Liver (tissue), 9 donors: ENCODE results near the gene ATG9B. TPM values are rescaled to one million over a fixed set of nuclear protein-coding genes. Genes with fewer than 3 reads are reported as not detected.

Experiments used
- DNase-seq: peaks from one replicate; pipeline ENCODE4 v3.0.0-alpha.2; 2017; ENCODE audit warnings: low spot score
- H3K27ac ChIP-seq, 2 donors: one replicate each; pipeline ENCODE4 v1.7.0; 2013; ENCODE audit warnings: inconsistent platforms in 2 of 2, low read length in 2 of 2, control low read depth in 1 of 2, low read depth in 1 of 2, mild to moderate bottlenecking in 1 of 2
- H3K27me3 ChIP-seq, 4 donors: one replicate each; pipeline versions ENCODE4 v1.6.1 to v1.7.0; 2013; ENCODE audit warnings: low read length in 3 of 4, inconsistent platforms in 1 of 4, mild to moderate bottlenecking in 1 of 4, moderate library complexity in 1 of 4; ENCODE audit not compliant: control insufficient read depth in 4 of 4, insufficient read depth in 4 of 4
- H3K36me3 ChIP-seq, 4 donors: one replicate each; pipeline versions ENCODE4 v1.6.1 to v1.7.0; 2013; ENCODE audit warnings: low read length in 3 of 4, mild to moderate bottlenecking in 3 of 4, low read depth in 1 of 4, moderate library complexity in 1 of 4; ENCODE audit not compliant: control insufficient read depth in 4 of 4, insufficient read depth in 3 of 4
- H3K4me1 ChIP-seq, 4 donors: one replicate each; pipeline versions ENCODE4 v1.6.1 to v1.7.0; 2013; ENCODE audit warnings: low read length in 3 of 4, mild to moderate bottlenecking in 3 of 4, moderate library complexity in 1 of 4; ENCODE audit not compliant: control insufficient read depth in 4 of 4, insufficient read depth in 4 of 4
- H3K4me3 ChIP-seq, 3 donors: one replicate each; pipeline versions ENCODE4 v1.6.1 to v1.7.0; 2013; ENCODE audit warnings: low read length in 3 of 3, control low read depth in 1 of 3, low read depth in 1 of 3, mild to moderate bottlenecking in 1 of 3
- H3K9ac ChIP-seq, 2 donors: one replicate each; pipeline ENCODE4 v1.7.0; 2013; ENCODE audit warnings: low read length in 2 of 2, mild to moderate bottlenecking in 2 of 2, moderate library complexity in 2 of 2, control low read depth in 1 of 2, low read depth in 1 of 2
- H3K9me3 ChIP-seq, 4 donors: one replicate each; pipeline versions ENCODE4 v1.6.1 to v1.7.0; 2013; ENCODE audit warnings: low read length in 3 of 4; ENCODE audit not compliant: control insufficient read depth in 4 of 4
- FOXA1 ChIP-seq: IDR thresholded peaks from 2 replicates; pipeline ENCODE4 v1.6.1; 2016; ENCODE audit warnings: antibody characterized with exemption
- FOXA2 ChIP-seq: IDR thresholded peaks from 2 replicates; pipeline ENCODE4 v1.6.1; 2016; ENCODE audit warnings: antibody characterized with exemption
- GABPA ChIP-seq, 2 donors: IDR thresholded peaks in 1 of 2; conservative IDR thresholded peaks in 1 of 2; 2 replicates each; pipeline ENCODE4 v1.6.1; 2016; ENCODE audit warnings: antibody characterized with exemption in 2 of 2, mild to moderate bottlenecking in 1 of 2, moderate library complexity in 1 of 2
- HNF4A ChIP-seq, 2 donors: conservative IDR thresholded peaks; 2 replicates each; pipeline ENCODE4 v1.6.1; 2016; ENCODE audit warnings: antibody characterized with exemption in 2 of 2, mild to moderate bottlenecking in 2 of 2
- HNF4G ChIP-seq: IDR thresholded peaks from 2 replicates; pipeline ENCODE4 v1.6.1; 2016; ENCODE audit warnings: antibody characterized with exemption
- JUND ChIP-seq, 2 donors: IDR thresholded peaks; 2 replicates each; pipeline ENCODE4 v1.6.1; 2016; ENCODE audit warnings: antibody characterized with exemption in 2 of 2
- RAD21 ChIP-seq, 2 donors: IDR thresholded peaks; 2 replicates each; pipeline ENCODE4 v1.6.1; 2016; ENCODE audit warnings: antibody characterized with exemption in 2 of 2, mild to moderate bottlenecking in 2 of 2
- RXRA ChIP-seq, 2 donors: IDR thresholded peaks; 2 replicates each; pipeline ENCODE4 v1.6.1; 2017 to 2018; ENCODE audit warnings: antibody characterized with exemption in 2 of 2, mild to moderate bottlenecking in 1 of 2
- SP1 ChIP-seq: IDR thresholded peaks from 2 replicates; pipeline ENCODE4 v1.6.1; 2018; ENCODE audit warnings: antibody characterized with exemption, mild to moderate bottlenecking
- TAF1 ChIP-seq: conservative IDR thresholded peaks from 2 replicates; pipeline ENCODE4 v1.6.1; 2016; ENCODE audit warnings: antibody characterized with exemption, mild to moderate bottlenecking
- YY1 ChIP-seq: IDR thresholded peaks from 2 replicates; pipeline ENCODE4 v1.6.1; 2016; ENCODE audit warnings: antibody characterized with exemption, mild to moderate bottlenecking
- WGBS: extraction: QIAGEN DNeasy Blood & Tissue Kit; methylation state at CpG from one replicate; pipeline ENCODE4 v1.1.7; 2013; 5-methylcytosine and 5-hydroxymethylcytosine counted together
- polyA plus RNA-seq, 2 donors: library from polyadenylated mRNA; stranded (reverse) in 1 of 2; unstranded in 1 of 2; fragments of 200-250 nt in 1 of 2; fragments of >200 nt in 1 of 2; fragmentation: Nextera tagmentation in 1 of 2; extraction: Ambion mirVana in 1 of 2; gene quantifications; one replicate each; pipeline versions ENCODE4 v1.2.1 to v1.2.3, GENCODE V29; 2013 to 2015
- total RNA-seq, 2 donors: library from RNA; depleted of rRNA; stranded (reverse); fragments of >200 nt; gene quantifications; one replicate each; pipeline ENCODE4 v1.2.3, GENCODE V29; 2014
- TF ChIP-seq, protein P1 (sequence below): fragments of 150-350 bp; IDR thresholded peaks from 2 replicates; pipeline ENCODE4 v1.5.1; 2017; ENCODE audit warnings: improper control_type of control experiment, low read depth, low read length; ENCODE audit not compliant: missing input control
- TF ChIP-seq, protein P2 (sequence below): IDR thresholded peaks from 2 replicates; pipeline ENCODE4 v1.6.1; 2016; ENCODE audit warnings: antibody characterized with exemption
- TF ChIP-seq, protein P3 (sequence below): IDR thresholded peaks from 2 replicates; pipeline ENCODE4 v1.6.1; 2016; ENCODE audit warnings: antibody characterized with exemption
- donor health status: healthy.
- donor health status: healthy.
- donor health status: healthy.
- donor health status: healthy.
- donor health status: healthy.

The ATG9B gene
- total and polyA plus RNA-seq, 4 donors: 0.61 TPM; not detected in 3

DNA sequence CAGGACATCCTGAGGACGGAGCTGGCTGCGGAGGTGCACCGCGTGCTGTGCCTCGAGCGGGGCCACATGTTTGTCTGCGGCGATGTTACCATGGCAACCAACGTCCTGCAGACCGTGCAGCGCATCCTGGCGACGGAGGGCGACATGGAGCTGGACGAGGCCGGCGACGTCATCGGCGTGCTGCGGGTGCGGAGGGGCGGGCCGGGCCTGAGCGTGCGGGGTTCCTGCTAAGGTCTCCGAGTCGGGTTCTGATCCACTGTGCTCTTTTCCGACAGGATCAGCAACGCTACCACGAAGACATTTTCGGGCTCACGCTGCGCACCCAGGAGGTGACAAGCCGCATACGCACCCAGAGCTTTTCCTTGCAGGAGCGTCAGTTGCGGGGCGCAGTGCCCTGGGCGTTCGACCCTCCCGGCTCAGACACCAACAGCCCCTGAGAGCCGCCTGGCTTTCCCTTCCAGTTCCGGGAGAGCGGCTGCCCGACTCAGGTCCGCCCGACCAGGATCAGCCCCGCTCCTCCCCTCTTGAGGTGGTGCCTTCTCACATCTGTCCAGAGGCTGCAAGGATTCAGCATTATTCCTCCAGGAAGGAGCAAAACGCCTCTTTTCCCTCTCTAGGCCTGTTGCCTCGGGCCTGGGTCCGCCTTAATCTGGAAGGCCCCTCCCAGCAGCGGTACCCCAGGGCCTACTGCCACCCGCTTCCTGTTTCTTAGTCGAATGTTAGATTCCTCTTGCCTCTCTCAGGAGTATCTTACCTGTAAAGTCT, 10.4 kb downstream of the ATG9B start:
- 26% methylated on average over 55 of the region's 55 CpGs for WGBS
- TF ChIP-seq FOXA1: no peak
- TF ChIP-seq, protein P1, sequence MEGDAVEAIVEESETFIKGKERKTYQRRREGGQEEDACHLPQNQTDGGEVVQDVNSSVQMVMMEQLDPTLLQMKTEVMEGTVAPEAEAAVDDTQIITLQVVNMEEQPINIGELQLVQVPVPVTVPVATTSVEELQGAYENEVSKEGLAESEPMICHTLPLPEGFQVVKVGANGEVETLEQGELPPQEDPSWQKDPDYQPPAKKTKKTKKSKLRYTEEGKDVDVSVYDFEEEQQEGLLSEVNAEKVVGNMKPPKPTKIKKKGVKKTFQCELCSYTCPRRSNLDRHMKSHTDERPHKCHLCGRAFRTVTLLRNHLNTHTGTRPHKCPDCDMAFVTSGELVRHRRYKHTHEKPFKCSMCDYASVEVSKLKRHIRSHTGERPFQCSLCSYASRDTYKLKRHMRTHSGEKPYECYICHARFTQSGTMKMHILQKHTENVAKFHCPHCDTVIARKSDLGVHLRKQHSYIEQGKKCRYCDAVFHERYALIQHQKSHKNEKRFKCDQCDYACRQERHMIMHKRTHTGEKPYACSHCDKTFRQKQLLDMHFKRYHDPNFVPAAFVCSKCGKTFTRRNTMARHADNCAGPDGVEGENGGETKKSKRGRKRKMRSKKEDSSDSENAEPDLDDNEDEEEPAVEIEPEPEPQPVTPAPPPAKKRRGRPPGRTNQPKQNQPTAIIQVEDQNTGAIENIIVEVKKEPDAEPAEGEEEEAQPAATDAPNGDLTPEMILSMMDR: no peak
- no peak for TF ChIP-seq GABPA (IDR thresholded peaks at IDR 0.05 in 1 of 2, conservative IDR thresholded peaks at IDR 0.05 in 1 of 2)
- TF ChIP-seq, protein P2, sequence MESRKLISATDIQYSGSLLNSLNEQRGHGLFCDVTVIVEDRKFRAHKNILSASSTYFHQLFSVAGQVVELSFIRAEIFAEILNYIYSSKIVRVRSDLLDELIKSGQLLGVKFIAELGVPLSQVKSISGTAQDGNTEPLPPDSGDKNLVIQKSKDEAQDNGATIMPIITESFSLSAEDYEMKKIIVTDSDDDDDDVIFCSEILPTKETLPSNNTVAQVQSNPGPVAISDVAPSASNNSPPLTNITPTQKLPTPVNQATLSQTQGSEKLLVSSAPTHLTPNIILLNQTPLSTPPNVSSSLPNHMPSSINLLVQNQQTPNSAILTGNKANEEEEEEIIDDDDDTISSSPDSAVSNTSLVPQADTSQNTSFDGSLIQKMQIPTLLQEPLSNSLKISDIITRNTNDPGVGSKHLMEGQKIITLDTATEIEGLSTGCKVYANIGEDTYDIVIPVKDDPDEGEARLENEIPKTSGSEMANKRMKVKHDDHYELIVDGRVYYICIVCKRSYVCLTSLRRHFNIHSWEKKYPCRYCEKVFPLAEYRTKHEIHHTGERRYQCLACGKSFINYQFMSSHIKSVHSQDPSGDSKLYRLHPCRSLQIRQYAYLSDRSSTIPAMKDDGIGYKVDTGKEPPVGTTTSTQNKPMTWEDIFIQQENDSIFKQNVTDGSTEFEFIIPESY: no peak
- TF ChIP-seq JUND (IDR thresholded peaks at IDR 0.05): no peak
- TF ChIP-seq FOXA2: no peak
- TF ChIP-seq YY1: no peak
- TF ChIP-seq RXRA (IDR thresholded peaks at IDR 0.05): no peak
- no peak for TF ChIP-seq HNF4G
- no peak for TF ChIP-seq SP1
- no peak for TF ChIP-seq HNF4A (conservative IDR thresholded peaks at IDR 0.05)
- TF ChIP-seq TAF1: no peak
- TF ChIP-seq RAD21 (IDR thresholded peaks at IDR 0.05): no peak
- TF ChIP-seq, protein P3, sequence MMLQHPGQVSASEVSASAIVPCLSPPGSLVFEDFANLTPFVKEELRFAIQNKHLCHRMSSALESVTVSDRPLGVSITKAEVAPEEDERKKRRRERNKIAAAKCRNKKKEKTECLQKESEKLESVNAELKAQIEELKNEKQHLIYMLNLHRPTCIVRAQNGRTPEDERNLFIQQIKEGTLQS: no peak
- H3K9me3 ChIP-seq: no peaks in the 10 kb centered on the region
- no peak overlapping the region for H3K4me3 ChIP-seq
- H3K4me1 ChIP-seq: peaks cover 5 to 28% (median 13%) of the 10 kb centered on the region in 4 donors
- peak overlapping the region in 1 of 2 donors; percentile 2 for H3K27ac ChIP-seq
- no peaks in the 10 kb centered on the region for H3K36me3 ChIP-seq
- peak; percentile 58 for DNase-seq
- no peak overlapping the region for H3K9ac ChIP-seq
- H3K27me3 ChIP-seq: peaks cover 0 to 4% (median under 1%) of the 10 kb centered on the region in 4 donors

DNA sequence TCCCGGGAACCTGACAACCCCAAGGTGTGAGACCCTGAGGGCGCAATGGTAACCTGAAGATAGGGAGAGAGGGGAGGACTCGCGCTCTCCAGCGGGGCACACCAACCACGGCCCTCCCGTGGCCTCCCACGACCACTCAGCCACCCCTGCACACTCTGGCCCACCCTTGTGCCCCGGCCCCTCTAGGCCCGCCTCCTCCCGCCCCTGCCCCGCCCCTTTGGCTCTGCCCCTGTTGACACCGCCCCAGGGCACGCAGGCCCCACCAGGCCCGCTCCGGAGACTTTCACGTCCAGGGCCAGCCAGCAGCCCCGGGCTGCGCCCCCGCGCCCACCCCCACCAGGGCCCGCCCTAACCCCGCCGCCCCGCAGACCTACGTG, 10.9 kb downstream of the ATG9B start:
- Histone ChIP-seq H3K27ac (no peak overlapping the region), H3K4me1 (peaks cover 5 to 27% (median 11%) of the 10 kb centered on the region in 4 donors), H3K4me3 (no peak overlapping the region), H3K9me3 (no peaks in the 10 kb centered on the region), H3K36me3 (no peaks in the 10 kb centered on the region), H3K9ac (no peak overlapping the region), H3K27me3 (peaks cover 0 to 4% (median under 1%) of the 10 kb centered on the region in 4 donors)
- DNase-seq: no peak
- TF ChIP-seq, protein P1: no peak
- WGBS: 27% methylated on average over 26 of the region's 26 CpGs
